Panc1 (cell line): Measurements from ENCODE around the gene BTBD19. TPM values are rescaled to one million over a fixed set of nuclear protein-coding genes. Genes with fewer than 3 reads are reported as not detected.

Source experiments
- ATAC-seq: fragments of 200-7000 bp; cut with Tn5 transposase; 2 replicates; pipeline ENCODE4 v1.9.1; 2020; ENCODE audit warnings: mild to moderate bottlenecking, moderate library complexity
- BruUV-seq: library from RNA; stranded (reverse); fragments of 400-500 nt; replicated peaks from 2 replicates; lab custom pipeline; 2021; lab: Mats Ljungman, UMichigan
- CTCF ChIA-PET: fragments of 300-600 bp; sonication (Branson Sonifier 250); formaldehyde crosslinking; loops from one replicate; lab custom pipeline; 2022; ENCODE audit warnings: antibody characterized with exemption; lab: Charles Lee
- POLR2A ChIA-PET: fragments of 300-600 bp; sonication (Branson Sonifier 250); formaldehyde crosslinking; loops from one replicate; lab custom pipeline; 2022; ENCODE audit warnings: antibody characterized with exemption; lab: Charles Lee
- DNase-seq: peaks from one replicate; pipeline ENCODE4 v3.0.0-alpha.2; 2010; ENCODE audit warnings: low read depth, low spot score
- H3K27ac ChIP-seq: 2 replicates; pipeline ENCODE4 v1.5.1; 2011; ENCODE audit warnings: mild to moderate bottlenecking, low read length, inconsistent platforms
- H3K27me3 ChIP-seq: fragments of 200-500 bp; sonication (Bioruptor generic); 2 replicates; pipeline ENCODE4 v1.6.0; 2014; ENCODE audit warnings: low read length, inconsistent platforms; ENCODE audit not compliant: control insufficient read depth, insufficient read depth
- H3K36me3 ChIP-seq: fragments of 200-500 bp; sonication (Bioruptor generic); 2 replicates; pipeline ENCODE4 v1.5.1; 2014; ENCODE audit warnings: inconsistent platforms, mild to moderate bottlenecking, low read length, moderate library complexity; ENCODE audit not compliant: control insufficient read depth, insufficient read depth
- H3K4me1 ChIP-seq: 2 replicates; pipeline ENCODE4 v1.5.1; 2011; ENCODE audit warnings: inconsistent platforms, mild to moderate bottlenecking, low read length, moderate library complexity; ENCODE audit not compliant: control insufficient read depth, insufficient read depth
- H3K4me3 ChIP-seq, 2 experiments: 2 replicates each; pipeline ENCODE4 v1.5.1; 2011 to 2012; ENCODE audit warnings: low read depth in 2 of 2, low read length in 2 of 2, mild to moderate bottlenecking in 2 of 2, inconsistent platforms in 1 of 2, moderate library complexity in 1 of 2
- H3K9me3 ChIP-seq: fragments of 200-500 bp; sonication (Bioruptor generic); 2 replicates; pipeline ENCODE4 v1.5.1; 2014; ENCODE audit warnings: low read depth, mild to moderate bottlenecking, inconsistent platforms, low read length, moderate library complexity; ENCODE audit not compliant: control insufficient read depth, insufficient read depth
- CTCF ChIP-seq: fragments of 450-650 bp; IDR thresholded peaks from 2 replicates; pipeline ENCODE4 v1.5.1; 2017; ENCODE audit warnings: mild to moderate bottlenecking
- POLR2AphosphoS5 ChIP-seq: IDR thresholded peaks from 2 replicates; pipeline ENCODE4 v1.6.1; 2012; ENCODE audit warnings: mild to moderate bottlenecking, low read depth, low read length, moderate library complexity
- REST ChIP-seq, 2 experiments: IDR thresholded peaks; 2 replicates each; pipeline ENCODE4 v1.6.1; 2011 to 2012; ENCODE audit warnings: low read depth in 2 of 2, control low read depth in 1 of 2, low read length in 1 of 2, mild to moderate bottlenecking in 1 of 2, moderate library complexity in 1 of 2; ENCODE audit not compliant: insufficient read depth in 1 of 2
- SIN3A ChIP-seq: IDR thresholded peaks from 2 replicates; pipeline ENCODE4 v1.6.1; 2012; ENCODE audit warnings: low read depth, mild to moderate bottlenecking, low read length, moderate library complexity, borderline replicate concordance; ENCODE audit not compliant: insufficient read depth
- TCF7L2 ChIP-seq: IDR thresholded peaks from 2 replicates; pipeline ENCODE4 v1.6.1; 2011; ENCODE audit warnings: mild to moderate bottlenecking, low read depth, low read length, inconsistent platforms
- in situ Hi-C: cut with HindIII; loops from 2 replicates; pipeline ENCODE4 v1.10.0; 2016; ENCODE audit warnings: low sequenced_read_pairs, low pct_unique_long_range_greater_than_20kb
- intact Hi-C: fragments of 100-400 bp; cut with micrococcal nuclease; formaldehyde crosslinking; loops from one replicate; pipeline ENCODE4 v1.10.0; 2022; ENCODE audit not compliant: unreplicated experiment
- total RNA-seq: library from RNA; stranded (reverse); gene quantifications from one replicate; pipeline ENCODE4 v1.2.1, GENCODE V29; 2021; ENCODE audit not compliant: unreplicated experiment

The BTBD19 gene
- total RNA-seq, 1 experiment from 2014 or later, result 2.6 TPM

GRCh38 chr1:44778705-44779576 lies 29.4 kb upstream of the BTBD19 start:
- peaks cover 10% of the 10 kb centered on the region for H3K4me1 ChIP-seq
- ChIA-PET CTCF (no interaction called here), POLR2A (no interaction called here)
- intact Hi-C loops, result no loop called here
- H3K27ac ChIP-seq, result no peak overlapping the region
- TF ChIP-seq POLR2AphosphoS5, result no peak; the same call in 1 of the 2 replicates
- no peak for DNase-seq
- no peaks in the 10 kb centered on the region for H3K27me3 ChIP-seq
- H3K4me3 ChIP-seq, result no peak overlapping the region
- H3K36me3 ChIP-seq, result peaks cover 17% of the 10 kb centered on the region; the same call in 1 of the 2 replicates
- in situ Hi-C loops, result no loop called here
- BruUV-seq, result no TSS peak
- ATAC-seq, result no peak
- no peaks in the 10 kb centered on the region for H3K9me3 ChIP-seq

GRCh38 chr1:44780583-44781121 lies 27.7 kb upstream of the BTBD19 start:
- H3K27ac ChIP-seq, result no peak overlapping the region
- no peaks in the 10 kb centered on the region for H3K9me3 ChIP-seq
- peaks cover 10% of the 10 kb centered on the region for H3K4me1 ChIP-seq
- no TSS peak for BruUV-seq
- DNase-seq, result no peak
- intact Hi-C loops (no loop called here), in situ Hi-C loops (no loop called here)
- no peak overlapping the region for H3K4me3 ChIP-seq
- no peak for TF ChIP-seq REST (IDR thresholded peaks at IDR 0.05; ENCODE audit: insufficient read depth in 1 of 2, low read depth in 2 of 2, low read length in 1 of 2)
- TF ChIP-seq TCF7L2, result no peak
- no peak; the same call in none of the 2 replicates for TF ChIP-seq POLR2AphosphoS5
- no peak for TF ChIP-seq CTCF
- TF ChIP-seq SIN3A, result no peak
- POLR2A ChIA-PET, result no interaction called here
- CTCF ChIA-PET, result interaction anchor here (0.7 kb wide), 2 partner anchors 10 to 28 kb away, joined by 3 read pairs; partner anchors contain the start of gene BTBD19
- peaks cover 17% of the 10 kb centered on the region; the same call in 1 of the 2 replicates for H3K36me3 ChIP-seq
- no peaks in the 10 kb centered on the region for H3K27me3 ChIP-seq
- ATAC-seq, result no peak
